Keratinocyte (primary cell): ENCODE results near the gene CIRBP.

Experiments used
- CTCF ChIP-seq, 3 experiments: IDR thresholded peaks in 1 of 3; conservative IDR thresholded peaks in 1 of 3; optimal IDR thresholded peaks in 1 of 3; 2 replicates in 2 of 3; 3 replicates in 1 of 3; pipeline versions ENCODE3 to v1.5.1; 2011; ENCODE audit warnings: low read length in 3 of 3, mild to moderate bottlenecking in 3 of 3, moderate library complexity in 2 of 3, control low read depth in 1 of 3, inconsistent platforms in 1 of 3; ENCODE audit not compliant: insufficient read depth in 2 of 3; ENCODE audit errors: extremely low read depth in 1 of 3
- EZH2 ChIP-seq: IDR thresholded peaks from one replicate; pipeline ENCODE4 v1.6.1; 2012; ENCODE audit warnings: inconsistent platforms, mild to moderate bottlenecking, low read length, moderate library complexity

GRCh38 chr19:1231729-1232637 lies 37.1 kb upstream of the CIRBP start:
- TF ChIP-seq CTCF (optimal IDR thresholded peaks at IDR 0.05 in 1 of 3, IDR thresholded peaks at IDR 0.05 in 1 of 3, conservative IDR thresholded peaks at IDR 0.05 in 1 of 3; ENCODE audit: extremely low read depth in 1 of 3, insufficient read depth in 2 of 3, low read length in 3 of 3): no peak
- TF ChIP-seq EZH2: no peak
